Left lung (tissue), 10 donors: ENCODE data around the gene IRX6. TPM values are rescaled to one million over a fixed set of nuclear protein-coding genes. Genes with fewer than 3 reads are reported as not detected.

Experiments
- ATAC-seq: fragments of 200-7000 bp; cut with Tn5 transposase; one replicate; pipeline ENCODE4 v1.9.1; 2020; ENCODE audit warnings: moderate library complexity
- DNase-seq, 4 donors: peaks; one replicate each; pipeline ENCODE4 v3.0.0-alpha.2; 2013 to 2020
- H3K27ac ChIP-seq, 2 donors: fragments of 200-600 bp; sonication (generic) in 1 of 2; one replicate each; pipeline versions ENCODE4 v1.5.0 to v1.8.0; 2020 to 2021
- H3K27me3 ChIP-seq, 2 donors: fragments of 200-600 bp; sonication (generic) in 1 of 2; one replicate each; pipeline versions ENCODE4 v1.5.0 to v1.8.0; 2020 to 2021
- H3K36me3 ChIP-seq, 2 donors: fragments of 200-600 bp; sonication (generic) in 1 of 2; one replicate each; pipeline versions ENCODE4 v1.5.0 to v1.8.0; 2020 to 2021
- H3K4me1 ChIP-seq, 2 donors: fragments of 200-600 bp; one replicate each; pipeline ENCODE4 v1.8.0; 2021
- H3K4me3 ChIP-seq, 2 donors: fragments of 200-600 bp; sonication (generic) in 1 of 2; one replicate each; pipeline versions ENCODE4 v1.5.0 to v1.8.0; 2020 to 2021; ENCODE audit warnings: mild to moderate bottlenecking in 1 of 2
- H3K9me3 ChIP-seq, 2 donors: fragments of 200-600 bp; sonication (generic) in 1 of 2; one replicate each; pipeline versions ENCODE4 v1.5.0 to v1.8.0; 2020 to 2021
- CTCF ChIP-seq, 2 donors: fragments of 200-600 bp; sonication (generic) in 1 of 2; IDR thresholded peaks; one replicate each; pipeline versions ENCODE4 v1.5.0 to v1.8.0; 2021; ENCODE audit warnings: antibody characterized with exemption in 2 of 2
- intact Hi-C, 2 donors: fragments of 100-400 bp; cut with DNase I; formaldehyde crosslinking; loops; one replicate each; pipeline versions ENCODE4 v1.11.2 to v1.14.2; 2022
- polyA plus RNA-seq, 6 donors: library from polyadenylated mRNA; unstranded; fragments of 120-200 nt; gene quantifications; one replicate each; pipeline ENCODE4 v1.2.1, GENCODE V29; 2013; ENCODE audit not compliant: insufficient read length in 6 of 6
- total RNA-seq, 2 donors: library from RNA; stranded (reverse); fragmentation: NEBNext Ultra II Directional; extraction: Animal tissue kit (Norgen Biotek cat#: 25700); gene quantifications; one replicate each; pipeline ENCODE4 v1.2.1, GENCODE V29; 2021
- donor health status: DM: no; HTN: yes; CAD: no.
- donor health status: DM: no; HTN: no; CAD: no.

The IRX6 gene
- total and polyA plus RNA-seq, 8 donors, result 2.6 to 14.0 (median 11.2) TPM

- TF ChIP-seq CTCF (IDR thresholded peaks at IDR 0.05), result no peak
- H3K27me3 ChIP-seq, result no peaks in the 10 kb centered on the region
- H3K4me3 ChIP-seq, result no peak overlapping the region
- ATAC-seq, result no peak
- no peak overlapping the region for H3K27ac ChIP-seq
- H3K4me1 ChIP-seq, result no peaks in the 10 kb centered on the region
- no peak for DNase-seq
- intact Hi-C loops, result no loop called here
- H3K9me3 ChIP-seq, result no peaks in the 10 kb centered on the region
- H3K36me3 ChIP-seq, result no peaks in the 10 kb centered on the region
These were observed 29.9 kb upstream of the IRX6 start for GRCh38 chr16:55294129-55294528.

GRCh38 chr16:55294931-55295342, 29.1 kb upstream of the IRX6 start:
- ATAC-seq, result no peak
- Histone ChIP-seq H3K27me3 (no peaks in the 10 kb centered on the region), H3K36me3 (no peaks in the 10 kb centered on the region), H3K9me3 (no peaks in the 10 kb centered on the region), H3K27ac (no peak overlapping the region), H3K4me1 (no peaks in the 10 kb centered on the region), H3K4me3 (no peak overlapping the region)
- intact Hi-C loops, result no loop called here
- no peak for DNase-seq
- TF ChIP-seq CTCF (IDR thresholded peaks at IDR 0.05), result no peak

GRCh38 chr16:55297062-55297909, 26.7 kb upstream of the IRX6 start:
- Histone ChIP-seq H3K4me1 (no peaks in the 10 kb centered on the region), H3K27ac (no peak overlapping the region), H3K4me3 (no peak overlapping the region), H3K9me3 (no peaks in the 10 kb centered on the region), H3K36me3 (no peaks in the 10 kb centered on the region), H3K27me3 (peaks cover 0 to 11% of the 10 kb centered on the region in 2 donors)
- TF ChIP-seq CTCF (IDR thresholded peaks at IDR 0.05), result no peak
- intact Hi-C loops, result no loop called here
- DNase-seq (no peak), ATAC-seq (no peak)

GRCh38 chr16:55297910-55298479, 26.0 kb upstream of the IRX6 start:
- DNase-seq (no peak), ATAC-seq (no peak)
- Histone ChIP-seq H3K27ac (no peak overlapping the region), H3K36me3 (no peaks in the 10 kb centered on the region), H3K27me3 (peaks cover 0 to 18% of the 10 kb centered on the region in 2 donors), H3K9me3 (no peaks in the 10 kb centered on the region), H3K4me3 (no peak overlapping the region), H3K4me1 (no peaks in the 10 kb centered on the region)
- intact Hi-C loops, result no loop called here
- no peak for TF ChIP-seq CTCF (IDR thresholded peaks at IDR 0.05)

- H3K36me3 ChIP-seq, result no peaks in the 10 kb centered on the region
- H3K4me1 ChIP-seq, result no peaks in the 10 kb centered on the region
- peaks cover 0 to 30% of the 10 kb centered on the region in 2 donors for H3K27me3 ChIP-seq
- DNase-seq (no peak), ATAC-seq (no peak)
- H3K27ac ChIP-seq, result no peak overlapping the region
- intact Hi-C loops, result no loop called here
- no peaks in the 10 kb centered on the region for H3K9me3 ChIP-seq
- H3K4me3 ChIP-seq, result no peak overlapping the region
- TF ChIP-seq CTCF (IDR thresholded peaks at IDR 0.05), result no peak
These were observed 22.5 kb upstream of the IRX6 start for GRCh38 chr16:55301385-55302008.
